Stimulated activated CD8-positive, alpha-beta memory T cell treated with anti-CD3 and anti-CD28 coated beads, Interleukin-7, amount 100 ng/mL, for 24 hours (primary cell): ENCODE results near the gene GFPT1.
"Not testable (repeated sequence)": the region's sequence is repeated elsewhere in the genome, so short reads cannot be mapped to it uniquely, and the experiment has no call there.

Experiments used
- DNase-seq: peaks from one replicate; pipeline ENCODE4 v3.0.0-alpha.2; 2020; ENCODE audit warnings: low read depth

Gene GFPT1

DNA sequence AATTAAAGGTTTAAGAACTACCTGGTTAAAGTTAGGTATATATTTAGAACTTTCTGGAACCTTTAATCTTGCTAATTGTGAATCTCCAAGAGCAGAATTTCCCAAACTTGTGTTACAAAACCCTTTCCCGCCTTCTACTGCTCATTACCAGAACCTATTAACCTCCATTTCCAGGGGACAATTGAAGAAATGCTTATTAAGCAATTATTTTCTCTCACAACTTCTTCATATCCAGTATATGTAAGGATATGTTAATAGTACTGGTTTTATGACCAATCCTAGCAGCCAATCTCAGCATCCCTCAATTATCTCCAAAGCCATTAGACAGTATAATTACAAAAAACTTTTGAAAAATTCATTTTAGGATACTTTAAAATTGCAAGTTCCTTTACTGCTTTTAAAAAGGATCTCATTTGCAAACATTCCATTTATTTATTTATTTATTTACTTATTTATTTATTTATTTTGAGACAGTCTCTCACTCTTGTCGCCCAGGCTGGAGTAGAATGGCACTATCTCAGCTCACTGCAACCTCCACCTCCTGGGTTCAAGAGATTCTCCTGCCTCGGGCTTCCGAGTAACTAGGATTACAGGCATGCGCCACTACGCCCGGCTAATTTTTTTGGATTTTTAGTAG, 3.7 kb downstream of the GFPT1 start:
- no peak for DNase-seq

DNA sequence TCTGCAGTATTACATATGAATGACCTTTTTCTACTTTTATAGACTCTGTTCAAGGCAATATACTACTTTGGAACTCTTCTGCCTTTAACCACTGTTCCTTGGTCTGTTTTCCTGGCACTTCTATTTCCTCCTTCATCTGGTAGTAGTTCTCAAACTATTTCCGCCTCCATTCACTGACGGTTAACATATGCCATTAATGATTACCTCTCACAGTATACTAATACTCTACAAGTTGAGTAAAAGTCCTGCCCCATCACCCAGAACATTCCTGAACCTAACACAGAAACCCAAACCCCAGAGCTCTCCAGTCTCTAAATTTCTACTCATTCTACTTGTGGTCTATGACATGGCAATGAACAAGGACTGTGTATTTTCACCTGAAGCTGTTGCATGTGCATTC, 4.5 kb downstream of the GFPT1 start:
- no peak for DNase-seq

GRCh38 chr2:69381337-69381737, 5.7 kb downstream of the GFPT1 start:
- DNase-seq = no peak

- DNase-seq = no peak
These were observed 6.7 kb downstream of the GFPT1 start for GRCh38 chr2:69380072-69380917.

GRCh38 chr2:69376403-69376802, 10.6 kb downstream of the GFPT1 start:
- DNase-seq = no peak

DNA sequence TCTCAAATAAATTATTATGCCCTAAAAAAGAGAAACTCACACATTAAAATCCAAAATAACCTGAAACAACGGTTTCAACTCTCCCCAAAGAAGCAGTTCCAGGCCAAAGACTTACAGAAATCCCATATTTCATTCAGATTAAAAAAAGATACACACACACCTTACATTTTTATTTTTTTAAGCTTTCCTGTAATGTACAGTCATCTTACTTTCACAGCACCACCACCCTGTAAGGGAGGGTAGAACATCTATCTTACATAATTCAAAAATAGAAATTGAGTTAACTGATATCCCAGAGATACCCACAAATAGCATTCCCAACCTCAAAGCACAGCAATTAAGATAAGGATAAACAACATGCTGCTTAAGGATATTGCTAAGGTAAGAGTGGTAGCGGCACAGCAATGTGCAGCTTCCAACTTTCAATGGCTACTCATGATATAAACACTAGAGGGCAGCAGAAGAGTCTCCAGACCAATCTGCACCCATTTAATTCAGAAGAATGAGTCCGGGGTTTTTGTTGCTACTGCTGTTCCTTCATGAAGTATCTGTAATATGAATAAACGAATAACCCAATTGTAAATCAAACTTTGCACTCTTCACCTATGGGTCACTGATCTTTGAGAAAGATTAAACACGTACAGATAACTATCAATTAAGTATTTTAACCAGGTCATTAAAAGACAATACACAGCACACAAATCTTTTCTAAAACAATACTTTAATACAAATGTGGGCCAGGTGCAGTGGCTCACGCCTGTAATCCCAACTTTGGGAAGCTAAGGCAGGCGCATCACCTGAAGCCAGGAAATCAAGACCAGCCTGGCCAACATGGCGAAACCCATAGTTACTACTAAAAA, 11.3 kb downstream of the GFPT1 start:
- no peak for DNase-seq

GRCh38 chr2:69372767-69373166, 14.3 kb downstream of the GFPT1 start:
- DNase-seq = no peak

DNA sequence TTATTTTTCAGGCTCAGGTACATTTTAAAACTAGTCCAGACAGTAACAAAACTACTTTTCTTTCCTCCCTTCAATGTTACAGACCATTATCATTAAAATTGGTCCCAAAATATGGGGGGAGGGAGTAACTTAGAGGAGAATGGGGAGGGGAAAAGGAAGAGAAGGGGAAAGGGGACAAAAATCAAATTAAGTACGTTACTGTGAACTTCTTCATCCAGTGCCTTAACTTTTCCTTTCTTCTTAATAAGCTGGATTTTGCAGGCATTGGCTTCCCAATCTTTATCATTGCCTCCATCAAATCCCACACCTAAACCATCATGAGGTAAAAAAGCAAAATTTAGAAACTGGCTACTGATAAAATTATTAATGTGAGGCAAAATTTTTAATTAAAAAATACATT, 17.2 kb downstream of the GFPT1 start:
- DNase-seq = no peak

DNA sequence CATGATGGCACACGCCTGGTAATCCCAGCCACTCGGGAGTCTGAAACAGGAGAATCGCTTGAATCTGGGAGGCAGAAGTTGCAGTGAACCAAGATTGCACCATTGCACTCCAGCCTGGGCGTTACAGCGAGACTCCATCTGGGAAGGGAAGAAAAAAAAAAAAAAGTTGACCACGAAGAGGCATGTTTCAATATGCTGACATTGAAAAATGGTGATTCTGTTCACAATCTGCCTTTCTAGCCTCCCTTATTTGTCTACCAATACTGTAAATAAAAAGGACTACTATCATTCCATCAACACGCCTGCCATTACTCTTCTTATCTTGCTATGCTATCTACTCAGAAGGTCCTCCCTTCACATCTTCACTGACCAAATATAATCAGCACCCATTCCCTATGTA, 18.4 kb downstream of the GFPT1 start:
- DNase-seq = no peak

DNA sequence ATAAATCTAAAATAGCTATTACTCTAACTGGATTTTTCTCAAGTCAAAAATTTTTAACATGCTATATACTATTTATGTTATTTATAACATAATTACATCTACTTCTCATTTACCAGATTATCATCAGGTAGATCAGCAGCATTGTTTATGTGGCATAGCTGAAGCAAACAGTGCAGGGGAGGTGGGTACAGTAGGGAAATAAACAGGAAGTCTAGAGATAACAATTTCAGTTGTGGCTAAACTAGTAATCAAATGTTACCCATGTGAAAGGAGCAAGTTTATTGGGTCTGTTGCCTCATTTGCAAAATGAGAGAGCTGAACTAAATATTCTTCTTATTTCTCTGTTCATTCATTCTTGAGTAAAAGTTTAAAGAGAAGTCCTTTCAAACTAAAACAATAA, 27.7 kb downstream of the GFPT1 start:
- no peak for DNase-seq

GRCh38 chr2:69358914-69359313, 28.1 kb downstream of the GFPT1 start:
- DNase-seq = no peak

- DNase-seq = no peak
These were observed 30.6 kb downstream of the GFPT1 start for GRCh38 chr2:69356471-69356870.

DNA sequence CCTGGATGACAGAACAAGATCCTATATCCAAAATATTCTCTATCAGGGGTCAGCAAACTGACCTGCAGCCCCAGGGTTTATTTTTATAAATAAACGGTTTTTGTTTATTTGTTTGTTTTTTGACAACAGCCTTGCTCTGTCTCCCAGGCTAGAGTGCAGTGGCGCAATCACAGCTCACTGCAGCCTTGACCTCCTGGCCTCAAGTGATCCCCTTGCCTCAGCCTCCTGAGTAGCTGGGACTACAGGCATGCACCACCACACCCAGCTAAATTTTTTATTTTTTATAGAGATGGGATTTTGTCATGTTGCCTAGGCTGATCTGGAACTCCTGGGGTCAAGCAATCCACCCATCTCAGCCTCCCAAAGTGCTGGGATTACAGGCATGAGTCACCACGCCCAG, 32.1 kb downstream of the GFPT1 start:
- not testable (repeated sequence) for DNase-seq

DNA sequence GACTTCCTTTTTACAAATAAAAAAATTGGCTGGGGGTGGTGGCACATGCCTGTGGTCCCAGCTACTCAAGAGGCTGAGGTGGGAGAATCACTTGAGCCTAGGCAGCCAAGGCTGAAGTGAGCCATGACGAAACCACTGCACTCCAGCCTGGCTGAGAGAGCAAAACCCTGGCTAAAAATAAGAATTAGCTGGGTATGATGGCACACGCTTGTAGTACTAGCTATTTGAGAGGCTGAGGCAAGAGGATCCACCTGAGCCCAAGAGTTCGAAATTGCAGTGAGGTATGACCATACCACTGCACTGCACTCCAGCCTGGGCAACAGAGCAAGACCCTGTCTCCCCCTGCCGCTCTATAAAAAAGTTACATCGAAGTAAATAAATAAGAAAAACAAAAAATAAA, 33.7 kb downstream of the GFPT1 start:
- DNase-seq = no peak

GRCh38 chr2:69348781-69349180, 38.2 kb downstream of the GFPT1 start:
- DNase-seq = no peak

DNA sequence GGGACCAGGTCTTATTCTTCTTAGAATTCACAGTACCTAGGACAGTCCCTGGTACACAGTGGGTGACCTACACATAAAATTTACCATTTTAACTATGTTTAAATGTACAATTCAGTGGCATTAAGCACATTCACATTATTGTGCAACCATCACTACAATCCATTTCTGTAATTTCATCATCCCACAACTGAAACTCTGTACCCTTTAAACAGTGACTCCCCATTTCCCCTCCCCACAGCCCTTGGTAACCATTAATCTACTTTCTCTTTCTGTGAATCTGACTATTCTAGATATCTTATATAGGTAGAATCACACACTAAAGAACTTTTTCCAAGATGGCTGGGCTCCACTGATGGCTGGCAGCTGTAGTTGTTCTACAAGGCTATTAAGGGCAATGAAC, 41.6 kb downstream of the GFPT1 start:
- DNase-seq = no peak

DNA sequence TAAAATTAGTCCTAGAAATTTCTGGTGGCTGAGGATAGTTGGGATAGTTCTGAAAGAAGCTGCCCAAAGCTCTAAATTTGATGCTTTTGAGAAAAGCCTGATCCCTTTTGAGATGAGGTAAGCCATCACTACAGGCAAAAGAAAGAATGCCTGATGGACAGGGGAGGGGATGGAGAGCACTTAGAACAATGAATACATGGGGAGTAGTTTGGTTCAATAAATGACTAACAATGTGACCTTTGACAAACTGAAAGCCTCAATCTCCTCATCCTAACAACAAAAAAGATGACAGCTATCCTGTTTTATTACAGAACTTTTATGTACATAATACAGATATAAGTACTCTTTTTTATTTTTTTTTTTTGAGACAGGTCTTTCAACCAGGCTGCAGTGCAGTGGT, 42.7 kb downstream of the GFPT1 start:
- no peak for DNase-seq

- DNase-seq = no peak
These were observed 46.8 kb downstream of the GFPT1 start for GRCh38 chr2:69340101-69340775.

- DNase-seq = no peak
These were observed 51.7 kb downstream of the GFPT1 start for GRCh38 chr2:69335311-69335710.

GRCh38 chr2:69333352-69333751, 53.7 kb downstream of the GFPT1 start:
- DNase-seq = no peak

DNA sequence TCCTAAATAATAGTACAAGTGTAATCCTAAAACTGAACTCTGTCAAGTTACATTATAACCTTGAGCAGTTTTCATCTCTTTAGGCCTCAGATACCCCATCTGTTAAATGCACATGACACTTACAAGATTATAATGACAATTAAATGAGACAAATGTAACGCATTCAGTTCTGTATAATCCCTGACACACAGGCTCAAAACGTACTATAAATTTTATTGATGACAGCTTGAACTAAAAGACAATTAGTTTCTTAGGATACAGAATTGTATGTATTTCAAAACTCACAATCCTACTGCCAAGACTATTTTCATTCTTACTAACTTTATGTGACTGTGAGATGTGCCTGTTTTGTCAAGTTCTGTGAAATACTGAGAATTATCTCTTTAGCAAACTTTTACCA, 56.2 kb downstream of the GFPT1 start:
- DNase-seq = no peak

GRCh38 chr2:69322631-69323030, 64.4 kb downstream of the GFPT1 start:
- DNase-seq = no peak
